Suprapubic skin (tissue), 4 donors: Measurements from ENCODE around the gene NVL.

Experiments used
- CTCF ChIP-seq, 2 donors: fragments of 200-600 bp in 1 of 2; fragments of 450-650 bp in 1 of 2; sonication (generic) in 1 of 2; IDR thresholded peaks; one replicate each; pipeline ENCODE4 v1.5.1; 2016 to 2019; ENCODE audit warnings: antibody characterized with exemption in 2 of 2, mild to moderate bottlenecking in 1 of 2, moderate library complexity in 1 of 2
- POLR2A ChIP-seq, 2 donors: fragments of 450-650 bp; IDR thresholded peaks; one replicate each; pipeline ENCODE4 v1.6.1; 2017; ENCODE audit warnings: antibody characterized with exemption in 2 of 2, mild to moderate bottlenecking in 2 of 2, moderate library complexity in 2 of 2
- POLR2AphosphoS5 ChIP-seq, 3 donors: sonication (generic); formaldehyde crosslinking; IDR thresholded peaks; one replicate each; pipeline ENCODE4 v1.6.1; 2017; ENCODE audit warnings: antibody characterized with exemption in 3 of 3

DNA sequence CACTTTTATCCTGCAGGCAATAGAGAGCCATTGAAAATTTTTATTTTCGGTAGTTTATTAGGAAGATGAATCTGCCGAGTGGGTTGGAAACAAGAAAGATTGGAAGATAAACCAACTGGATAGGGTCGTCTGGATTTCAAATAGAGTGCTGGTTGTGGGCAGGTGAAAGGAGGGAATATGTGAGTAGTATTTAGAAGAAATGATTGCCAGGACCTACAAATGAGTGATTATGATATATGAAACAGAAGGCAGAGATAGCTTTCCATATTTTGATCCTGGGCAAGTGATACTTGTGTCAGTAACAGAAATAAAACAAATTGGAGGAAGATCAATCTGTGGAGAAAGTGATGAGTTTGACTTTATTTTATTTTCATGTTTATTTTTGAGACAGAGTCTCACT lies 29.2 kb upstream of the NVL start:
- TF ChIP-seq POLR2A (IDR thresholded peaks at IDR 0.05) (no peak), CTCF (IDR thresholded peaks at IDR 0.05) (no peak), POLR2AphosphoS5 (IDR thresholded peaks at IDR 0.05) (no peak)
